GM12864 (cell line): ENCODE measurements around the gene PCGF6.

Experiments used
- DNase-seq: peaks from one replicate; pipeline ENCODE4 v3.0.0-alpha.2; 2011; ENCODE audit warnings: low read depth
- H3K4me3 ChIP-seq: 2 replicates; pipeline ENCODE4 v1.5.1; 2011; ENCODE audit warnings: mild to moderate bottlenecking, low read depth, low read length, control low read depth
- CTCF ChIP-seq: IDR thresholded peaks from 2 replicates; pipeline ENCODE4 v1.5.1; 2011; ENCODE audit warnings: low read depth, mild to moderate bottlenecking, moderate library complexity, low read length, control low read depth, inconsistent platforms; ENCODE audit errors: missing control alignments

Gene PCGF6

GRCh38 chr10:103353281-103353680 lies 2.3 kb upstream of the PCGF6 start:
- peak; percentile 4 for TF ChIP-seq CTCF
- no peak overlapping the region for H3K4me3 ChIP-seq
- DNase-seq, result no peak

GRCh38 chr10:103350175-103350516 lies 794 bp downstream of the PCGF6 start:
- no peak for TF ChIP-seq CTCF

DNA sequence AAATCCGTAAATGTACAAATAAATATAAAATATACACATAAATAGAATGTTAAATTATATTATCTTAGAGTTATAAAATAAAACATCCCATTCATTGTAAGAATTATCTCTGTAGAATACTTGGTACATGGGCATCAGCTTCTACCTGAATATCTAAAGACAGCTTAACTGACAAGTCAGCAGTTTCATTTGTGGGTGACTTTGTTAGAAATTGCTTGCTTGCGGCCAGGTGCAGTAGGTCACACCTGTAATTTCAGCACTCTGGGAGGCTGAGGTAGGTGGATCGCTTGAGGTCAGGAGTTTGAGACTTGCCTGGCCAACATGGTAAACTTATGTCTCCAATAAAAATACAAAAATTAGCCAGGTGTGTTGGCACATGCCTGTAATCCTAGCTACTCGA lies 14.6 kb downstream of the PCGF6 start:
- DNase-seq, result no peak
- no peak for TF ChIP-seq CTCF
- H3K4me3 ChIP-seq, result no peak overlapping the region

More at GRCh38 chr10:103350175-103350516, 794 bp downstream of the PCGF6 start:
- no peak for DNase-seq
- peak overlapping the region; percentile 92 for H3K4me3 ChIP-seq

DNA sequence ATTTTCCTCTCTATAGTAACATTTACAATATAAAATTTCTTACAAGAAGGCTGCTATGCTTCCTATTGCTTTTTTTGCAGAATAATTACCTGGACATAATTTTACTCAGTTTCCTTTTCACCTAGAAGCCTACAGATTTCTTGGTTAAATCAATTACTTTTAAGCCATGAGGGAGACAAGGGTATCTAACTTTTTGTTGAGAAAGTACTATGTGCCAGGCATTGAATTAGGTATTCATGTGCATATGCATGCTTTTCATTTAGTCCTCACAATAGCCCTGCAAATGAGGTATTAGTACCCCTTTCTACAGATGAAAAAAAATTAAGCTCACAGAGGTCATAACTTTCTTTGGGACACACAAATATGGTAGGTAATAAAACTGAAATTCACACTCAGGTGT lies 16.4 kb downstream of the PCGF6 start:
- H3K4me3 ChIP-seq, result no peak overlapping the region
- TF ChIP-seq CTCF, result no peak
- no peak for DNase-seq

GRCh38 chr10:103333934-103334520 lies 16.9 kb downstream of the PCGF6 start:
- no peak overlapping the region for H3K4me3 ChIP-seq
- TF ChIP-seq CTCF, result peak; percentile 41
- DNase-seq, result no peak

GRCh38 chr10:103327906-103328305 lies 23.0 kb downstream of the PCGF6 start:
- no peak overlapping the region for H3K4me3 ChIP-seq
- no peak for TF ChIP-seq CTCF
- no peak for DNase-seq

DNA sequence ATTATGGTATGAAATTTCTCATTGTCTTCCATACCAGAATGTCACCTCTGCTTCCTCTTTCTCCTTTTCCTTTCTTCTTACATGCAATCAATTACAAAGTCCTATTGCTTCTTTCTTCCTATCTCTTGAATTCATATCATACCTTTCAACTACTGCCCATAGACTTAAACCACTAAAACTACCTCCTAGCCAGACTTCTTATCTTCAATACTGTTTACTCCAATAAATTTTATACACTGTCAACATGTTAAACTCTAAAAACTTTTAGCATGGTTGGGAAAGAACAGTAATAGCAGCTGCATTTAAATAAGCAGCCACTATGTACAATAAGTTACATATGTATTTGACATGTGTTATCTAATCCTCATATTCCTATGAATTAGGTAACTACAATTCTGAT lies 34.9 kb downstream of the PCGF6 start:
- no peak overlapping the region for H3K4me3 ChIP-seq
- no peak for DNase-seq
- TF ChIP-seq CTCF, result no peak
